ENCODE results near the gene RGS14.

The RGS14 gene

GRCh38 chr5:177368869-177369644 is 11.3 kb downstream of the RGS14 start:
- Histone ChIP-seq H3K79me2 (ENCODE audit: low read length) (peaks cover 5% of the 10 kb centered on the region), H2AFZ (ENCODE audit: low read length) (no peak overlapping the region), H3K9me2 (replicated peaks; ENCODE audit: insufficient read depth, low read length) (no peaks in the 10 kb centered on the region), H3F3A (ENCODE audit: insufficient read depth, low read length) (peaks cover 18% of the 10 kb centered on the region), H3K4me2 (ENCODE audit: low read depth, low read length) (peak overlapping the region; percentile 50; the same call in 1 of the 2 replicates), H3K27ac (ENCODE audit: low read length) (peak overlapping the region; percentile 39; the same call in 1 of the 2 replicates), H3K36me3 (replicated peaks; ENCODE audit: insufficient read depth, low read length) (no peaks in the 10 kb centered on the region), H3K27me3 (replicated peaks; ENCODE audit: insufficient read depth, low read length) (no peaks in the 10 kb centered on the region), H4K20me1 (ENCODE audit: insufficient read depth, low read length) (0 out of 2 replicates have a peak, but pooled peaks cover 4% of the 10 kb centered on the region), H3K4me3 (ENCODE audit: low read length) (no peak overlapping the region), H3K9me3 (replicated peaks; ENCODE audit: insufficient read depth, low read length) (no peaks in the 10 kb centered on the region), H3K4me1 (ENCODE audit: low read length) (peaks cover 35% of the 10 kb centered on the region), H3K9ac (ENCODE audit: low read length) (no peak overlapping the region)
- DNase-seq, result peak; percentile 47
- no peak for TF ChIP-seq EZH2phosphoT487 (IDR thresholded peaks at IDR 0.05; ENCODE audit: low read length)
- TF ChIP-seq CTCF (IDR thresholded peaks at IDR 0.05; ENCODE audit: low read length), result peak; percentile 87
- no peak for TF ChIP-seq EZH2 (optimal IDR thresholded peaks at IDR 0.05; ENCODE audit: low read depth, low read length)

GRCh38 chr5:177369645-177370440 is 12.1 kb downstream of the RGS14 start:
- no peak for DNase-seq
- TF ChIP-seq EZH2 (optimal IDR thresholded peaks at IDR 0.05; ENCODE audit: low read depth, low read length) (no peak), CTCF (IDR thresholded peaks at IDR 0.05; ENCODE audit: low read length) (no peak), EZH2phosphoT487 (IDR thresholded peaks at IDR 0.05; ENCODE audit: low read length) (no peak)
- peaks cover 18% of the 10 kb centered on the region for H3F3A ChIP-seq (ENCODE audit: insufficient read depth, low read length)
- H3K79me2 ChIP-seq (ENCODE audit: low read length), result no peaks in the 10 kb centered on the region
- no peaks in the 10 kb centered on the region for H3K9me2 ChIP-seq (replicated peaks; ENCODE audit: insufficient read depth, low read length)
- H4K20me1 ChIP-seq (ENCODE audit: insufficient read depth, low read length), result no peaks in the 10 kb centered on the region
- H3K27ac ChIP-seq (ENCODE audit: low read length), result peak overlapping the region; percentile 39; the same call in 1 of the 2 replicates
- peaks cover 35% of the 10 kb centered on the region for H3K4me1 ChIP-seq (ENCODE audit: low read length)
- no peak overlapping the region for H2AFZ ChIP-seq (ENCODE audit: low read length)
- H3K4me2 ChIP-seq (ENCODE audit: low read depth, low read length), result peak overlapping the region; percentile 50
- 0 out of 2 replicates have a peak overlapping the region, but pooled peaks have one; percentile 13 for H3K9ac ChIP-seq (ENCODE audit: low read length)
- no peaks in the 10 kb centered on the region for H3K36me3 ChIP-seq (replicated peaks; ENCODE audit: insufficient read depth, low read length)
- H3K27me3 ChIP-seq (replicated peaks; ENCODE audit: insufficient read depth, low read length), result no peaks in the 10 kb centered on the region
- no peak overlapping the region for H3K4me3 ChIP-seq (ENCODE audit: low read length)
- no peaks in the 10 kb centered on the region for H3K9me3 ChIP-seq (replicated peaks; ENCODE audit: insufficient read depth, low read length)

GRCh38 chr5:177370488-177371119 is 12.9 kb downstream of the RGS14 start:
- Histone ChIP-seq H3K27ac (ENCODE audit: low read length) (peak overlapping the region; percentile 39; the same call in 1 of the 2 replicates), H3K36me3 (replicated peaks; ENCODE audit: insufficient read depth, low read length) (no peaks in the 10 kb centered on the region), H4K20me1 (ENCODE audit: insufficient read depth, low read length) (no peaks in the 10 kb centered on the region), H3K27me3 (replicated peaks; ENCODE audit: insufficient read depth, low read length) (no peaks in the 10 kb centered on the region), H2AFZ (ENCODE audit: low read length) (no peak overlapping the region), H3K4me1 (ENCODE audit: low read length) (peaks cover 35% of the 10 kb centered on the region), H3F3A (ENCODE audit: insufficient read depth, low read length) (peaks cover 18% of the 10 kb centered on the region), H3K9me2 (replicated peaks; ENCODE audit: insufficient read depth, low read length) (no peaks in the 10 kb centered on the region), H3K4me2 (ENCODE audit: low read depth, low read length) (peak overlapping the region; percentile 50), H3K79me2 (ENCODE audit: low read length) (no peaks in the 10 kb centered on the region), H3K4me3 (ENCODE audit: low read length) (peak overlapping the region; percentile 69; the same call in 1 of the 2 replicates), H3K9ac (ENCODE audit: low read length) (0 out of 2 replicates have a peak overlapping the region, but pooled peaks have one; percentile 13), H3K9me3 (replicated peaks; ENCODE audit: insufficient read depth, low read length) (no peaks in the 10 kb centered on the region)
- DNase-seq, result peak; percentile 93
- TF ChIP-seq EZH2 (optimal IDR thresholded peaks at IDR 0.05; ENCODE audit: low read depth, low read length) (no peak), CTCF (IDR thresholded peaks at IDR 0.05; ENCODE audit: low read length) (peak; percentile 54)

Data from MM.1S (cell line).